GM08714 (cell line): ENCODE results near the gene OLFM1.

Source experiments
- H3K4me3 ChIP-seq: fragments of 200-500 bp; sonication (Bioruptor generic); 2 replicates; pipeline ENCODE4 v1.5.1; 2014; ENCODE audit warnings: mild to moderate bottlenecking, low read length, inconsistent platforms
- ZNF274 ChIP-seq: IDR thresholded peaks from 2 replicates; pipeline ENCODE4 v1.6.1; 2012; ENCODE audit warnings: mild to moderate bottlenecking, low read depth, low read length

Gene OLFM1

DNA sequence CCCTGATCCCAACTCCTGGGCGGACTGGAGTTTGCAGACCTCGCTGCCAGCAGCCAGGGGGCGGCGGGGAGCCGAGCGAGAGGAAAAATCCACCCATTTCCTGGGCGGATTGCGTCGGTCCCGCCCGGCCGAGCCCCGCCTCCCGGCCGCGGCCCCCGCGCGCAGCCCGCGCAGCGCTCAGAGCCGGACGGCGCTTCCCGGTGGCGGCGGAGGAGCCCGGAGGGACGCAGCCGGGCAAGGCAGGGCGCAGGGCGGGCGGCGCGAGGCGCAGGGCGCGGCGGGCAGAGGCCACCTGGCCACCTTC lies at the start of gene OLFM1:
Gene OLFM1, plus strand, starts transcription at position 180 of the 304 bp plus-strand sequence. CDS start 322 bp downstream, outside the sequence.
- no peak for TF ChIP-seq ZNF274
- no peak within 1 kb of the TSS for H3K4me3 ChIP-seq

- H3K4me3 ChIP-seq, result no peak overlapping the region
- TF ChIP-seq ZNF274, result no peak
These were observed 49.1 kb upstream of the OLFM1 start for GRCh38 chr9:135038331-135038730.

DNA sequence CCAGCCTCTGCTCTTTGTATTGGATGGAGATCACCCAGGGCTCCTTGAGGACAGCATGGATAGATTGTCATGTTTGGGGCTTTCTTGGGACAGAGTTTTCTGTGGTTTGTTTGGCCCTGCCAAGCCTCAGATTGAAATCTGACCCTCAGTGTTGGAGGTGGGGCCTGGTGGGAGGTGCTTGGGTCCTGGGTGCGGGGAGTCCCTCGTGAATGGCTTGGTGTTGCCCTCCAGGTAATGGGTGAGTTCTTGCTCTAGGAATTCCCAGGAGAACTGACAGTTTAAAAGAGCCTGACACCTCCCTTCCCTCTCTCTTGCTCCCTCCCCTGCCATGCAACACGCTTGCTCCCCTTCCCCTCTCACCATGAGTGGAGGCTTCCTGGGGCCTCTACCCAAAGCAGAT lies 48.6 kb upstream of the OLFM1 start:
- H3K4me3 ChIP-seq, result no peak overlapping the region
- no peak for TF ChIP-seq ZNF274

GRCh38 chr9:135039266-135039870 lies 48.1 kb upstream of the OLFM1 start:
- H3K4me3 ChIP-seq, result no peak overlapping the region
- TF ChIP-seq ZNF274, result no peak

DNA sequence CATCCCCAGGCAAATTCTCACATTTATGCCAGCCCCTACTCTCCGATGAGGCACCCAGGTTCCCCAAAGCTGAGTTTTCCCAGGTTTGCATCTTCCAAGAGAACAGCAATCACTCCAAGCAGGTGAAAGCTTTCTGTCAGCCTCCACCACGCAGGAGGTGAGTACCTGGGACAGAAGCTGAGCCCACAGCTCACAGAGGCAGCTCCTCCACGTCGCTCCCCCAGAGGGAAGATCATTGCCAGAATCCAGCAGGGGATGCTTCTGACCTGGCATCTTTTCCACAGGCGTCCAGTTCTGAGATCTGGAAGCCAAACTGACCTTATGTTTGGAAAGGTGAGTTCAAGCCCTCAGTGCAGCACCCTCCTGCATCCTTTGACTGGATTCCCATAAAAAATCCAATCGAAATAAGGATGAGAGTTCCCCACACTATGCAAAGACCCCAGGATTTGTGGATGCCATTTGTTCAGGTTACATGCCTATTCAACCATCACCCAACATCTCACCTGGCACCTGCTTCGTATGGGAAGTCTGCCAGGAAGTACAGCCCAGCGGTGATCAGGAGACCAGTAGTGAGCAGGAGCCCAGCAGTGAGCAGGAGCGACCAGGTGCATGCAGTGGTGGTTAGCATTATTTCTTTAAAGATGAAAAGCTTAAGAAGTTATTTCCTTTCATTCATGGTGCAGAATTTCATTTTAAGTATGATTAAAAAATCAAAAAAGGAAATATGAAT lies 47.4 kb upstream of the OLFM1 start:
- no peak overlapping the region for H3K4me3 ChIP-seq
- no peak for TF ChIP-seq ZNF274

DNA sequence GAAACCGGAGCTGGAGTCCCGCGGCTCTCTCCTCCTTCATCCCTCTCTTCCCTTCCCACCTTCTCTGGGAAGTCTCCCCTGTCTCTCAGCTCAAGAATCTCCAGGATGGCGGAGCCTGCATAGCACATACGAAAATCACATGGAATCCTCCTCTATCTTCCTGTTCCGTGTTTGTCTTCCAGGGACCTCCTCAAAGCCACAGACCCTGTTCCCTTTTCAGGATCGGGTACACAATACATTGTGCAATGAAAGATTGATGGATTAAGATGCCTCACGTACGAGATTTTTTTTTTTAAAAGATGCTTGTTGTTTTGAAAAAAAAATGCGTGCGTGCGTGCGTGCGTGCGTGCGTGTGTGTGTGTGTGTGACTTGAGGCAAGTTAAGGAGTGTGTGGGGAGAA lies 46.6 kb upstream of the OLFM1 start:
- H3K4me3 ChIP-seq, result no peak overlapping the region
- no peak for TF ChIP-seq ZNF274

DNA sequence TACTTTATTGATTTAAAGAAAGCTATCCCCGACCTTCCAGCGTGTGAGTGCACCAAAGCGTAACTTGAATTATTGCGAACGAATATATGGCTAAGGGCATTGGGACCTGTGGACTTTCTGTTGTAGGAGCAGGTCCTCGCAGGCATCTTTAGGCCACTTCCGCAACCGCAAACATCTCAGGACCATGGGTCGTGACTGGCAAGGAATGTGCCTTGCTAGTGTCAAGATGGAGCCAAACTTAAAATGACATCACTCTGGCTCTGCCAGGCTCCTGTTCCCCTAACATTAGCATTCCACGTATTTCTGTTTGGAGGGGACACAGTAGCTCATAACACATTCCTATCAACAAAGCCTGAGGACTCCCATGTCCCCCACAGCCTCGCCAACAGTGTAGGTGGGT lies 44.1 kb upstream of the OLFM1 start:
- no peak overlapping the region for H3K4me3 ChIP-seq
- no peak for TF ChIP-seq ZNF274

- H3K4me3 ChIP-seq, result no peak overlapping the region
- no peak for TF ChIP-seq ZNF274
These were observed 42.1 kb upstream of the OLFM1 start for GRCh38 chr9:135045264-135045927.

DNA sequence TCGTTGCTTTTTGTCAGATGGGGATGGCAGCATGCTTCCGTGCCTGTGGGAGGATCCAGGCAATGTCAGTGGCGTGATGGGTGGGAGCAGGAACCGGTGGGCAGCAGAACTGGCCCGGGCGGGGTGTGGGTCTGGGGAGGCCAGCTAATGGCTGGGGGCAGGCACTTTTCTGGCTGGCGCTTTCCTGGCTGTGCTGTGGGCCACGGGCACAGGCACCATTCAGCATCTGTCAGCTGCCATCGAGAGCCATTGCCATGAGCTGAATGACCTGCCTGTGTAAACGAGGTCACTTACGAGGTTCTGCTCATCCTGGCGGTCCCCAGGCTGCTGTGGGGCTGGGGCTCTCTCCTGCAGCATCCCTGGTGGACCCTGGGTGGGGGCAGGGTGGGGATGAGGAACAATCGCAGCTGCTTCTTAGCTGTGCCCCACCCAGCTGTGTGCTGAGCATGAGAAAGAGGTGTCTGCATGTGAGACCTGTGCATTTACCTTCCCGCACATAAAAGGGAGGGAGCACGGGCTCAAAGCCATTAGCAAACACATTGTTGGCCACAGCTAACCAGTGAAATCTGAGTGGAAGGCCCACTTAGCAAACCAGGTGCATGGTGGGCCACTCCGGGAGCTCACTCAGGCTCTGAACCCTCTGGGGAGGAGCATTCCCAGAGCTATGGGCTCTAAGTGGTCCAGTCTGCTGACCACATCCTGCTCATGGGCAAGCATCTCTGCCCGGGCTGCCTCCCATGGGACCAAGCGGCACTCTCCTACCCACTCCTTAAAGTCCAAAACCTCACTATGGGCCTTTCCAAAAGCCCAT lies 41.3 kb upstream of the OLFM1 start:
- TF ChIP-seq ZNF274, result no peak
- H3K4me3 ChIP-seq, result no peak overlapping the region

DNA sequence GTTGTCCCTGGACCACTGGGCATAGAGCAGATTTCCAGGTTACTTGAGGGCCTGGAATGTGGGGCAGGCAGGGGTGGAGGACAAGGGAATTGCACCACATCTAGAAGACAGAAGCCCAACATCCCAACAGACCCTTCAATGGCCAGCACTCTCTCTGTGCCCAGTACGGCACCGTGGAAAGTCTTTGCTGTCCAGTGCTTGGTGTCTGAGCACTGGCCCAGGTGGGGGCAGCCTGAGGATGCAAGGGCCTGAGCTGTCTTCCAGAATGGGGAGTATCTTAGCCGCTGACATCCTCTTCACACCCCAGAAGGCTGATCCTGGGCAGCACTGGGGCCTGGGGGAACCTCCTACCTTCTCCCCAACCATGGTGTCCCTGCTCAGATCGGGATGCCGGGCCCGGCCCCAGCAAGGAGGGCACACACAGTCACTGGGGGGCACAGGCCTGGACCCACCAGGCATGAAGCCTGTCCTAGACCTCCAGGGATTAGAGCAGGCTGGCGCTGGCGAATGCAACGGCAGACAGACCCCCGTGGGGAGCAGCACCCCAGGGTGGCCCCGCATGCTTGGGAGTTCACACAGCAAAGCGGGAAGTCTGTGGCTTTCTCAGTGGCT lies 40.6 kb upstream of the OLFM1 start:
- H3K4me3 ChIP-seq, result no peak overlapping the region
- TF ChIP-seq ZNF274, result no peak

DNA sequence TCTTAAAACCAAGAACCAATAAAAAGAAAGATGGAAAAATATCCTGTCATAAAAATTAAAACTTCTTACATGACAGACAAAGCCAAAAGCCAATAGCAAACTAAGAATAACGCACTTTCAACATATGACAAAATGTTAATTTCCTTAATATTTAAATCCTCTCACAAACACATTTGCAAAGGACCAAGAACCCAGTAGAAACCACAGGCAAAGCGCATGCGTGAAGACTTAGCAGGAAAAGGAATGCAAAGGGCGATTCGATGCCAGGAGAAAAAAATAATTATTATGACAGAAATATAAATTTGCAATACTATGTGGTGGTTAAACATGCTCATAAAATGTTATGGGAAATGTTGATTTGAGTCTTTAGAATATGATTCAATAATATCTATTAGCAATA lies 39.9 kb upstream of the OLFM1 start:
- H3K4me3 ChIP-seq, result no peak overlapping the region
- no peak for TF ChIP-seq ZNF274

DNA sequence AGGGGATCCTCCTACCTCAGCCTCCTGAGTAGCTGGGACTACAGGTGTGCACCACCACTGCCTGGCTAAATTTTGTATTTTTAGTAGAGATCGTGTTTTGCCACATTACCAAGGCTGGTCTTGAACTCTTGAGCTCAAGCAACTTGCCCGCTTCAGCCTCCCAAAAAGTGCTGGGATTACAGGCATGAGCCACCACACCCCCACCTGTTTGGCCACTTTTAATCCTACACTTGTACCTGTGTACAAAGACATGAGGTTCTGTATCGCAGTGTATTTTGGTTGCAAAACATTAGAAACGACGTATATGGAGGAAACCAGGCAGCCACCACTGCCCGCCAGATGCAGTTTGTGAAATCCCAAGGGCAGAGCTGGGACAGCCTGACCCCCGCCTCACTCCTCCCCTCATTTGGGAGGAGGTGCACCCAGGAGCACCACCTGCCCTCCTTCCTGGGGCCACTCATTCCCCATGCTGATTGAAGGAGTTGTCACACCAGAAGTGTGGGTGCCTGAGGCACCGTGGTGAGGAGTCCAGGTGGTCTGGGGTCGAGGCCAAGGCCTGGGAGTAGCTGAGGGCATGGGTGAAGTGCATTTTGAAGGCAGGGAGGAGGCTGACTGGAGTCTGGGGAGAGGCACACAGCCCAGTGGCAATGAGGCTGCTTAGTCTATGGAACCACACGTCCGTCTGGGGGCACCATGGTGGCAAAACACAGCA lies 39.3 kb upstream of the OLFM1 start:
- TF ChIP-seq ZNF274, result no peak

DNA sequence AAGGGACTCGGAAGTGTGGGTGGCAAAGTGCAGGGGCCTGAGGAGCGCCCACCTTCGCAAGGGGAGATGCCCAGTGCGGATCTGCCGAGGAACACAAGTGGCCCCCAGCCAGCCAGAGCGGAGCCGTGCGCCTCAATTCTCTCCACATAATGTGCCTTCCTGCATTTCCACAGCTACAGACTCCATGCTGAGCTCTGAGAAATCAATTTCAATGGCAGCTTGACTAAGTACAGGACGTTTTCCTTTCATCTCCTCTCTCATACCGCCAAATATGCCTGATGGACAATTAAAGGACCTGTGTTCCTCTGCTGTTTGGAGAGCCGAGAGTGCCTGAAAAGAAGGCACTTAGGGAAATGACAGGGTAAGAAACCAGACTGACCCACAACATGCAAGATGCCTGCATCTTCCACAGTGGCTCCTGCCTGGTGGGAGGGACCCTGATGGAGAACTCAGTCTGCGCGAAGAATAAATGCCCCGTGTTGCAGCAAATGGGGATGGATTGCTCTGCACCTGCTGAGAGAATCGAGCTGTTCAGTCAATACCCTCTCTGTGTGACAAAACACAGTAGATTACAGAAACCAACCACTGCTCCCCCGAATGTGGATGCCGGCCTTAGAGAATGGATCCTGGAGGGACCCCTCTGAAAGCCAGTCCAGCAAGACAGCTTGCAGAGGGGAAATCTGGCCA lies 38.6 kb upstream of the OLFM1 start:
- no peak overlapping the region for H3K4me3 ChIP-seq
- TF ChIP-seq ZNF274, result no peak

More for the DNA sequence above, 39.3 kb upstream of the OLFM1 start:
- no peak overlapping the region for H3K4me3 ChIP-seq
